Activated B cell treated with CpG ODN at 0.5 μM for 24 hours (primary cell): ENCODE data around the gene NCOA1. TPM values are rescaled to one million over a fixed set of nuclear protein-coding genes. Genes with fewer than 3 reads are reported as not detected.
"Not testable (repeated sequence)": the region's sequence is repeated elsewhere in the genome, so short reads cannot be mapped to it uniquely, and the experiment has no call there.

Source experiments
- ATAC-seq: fragments of 200-7000 bp; cut with Tn5 transposase; one replicate; pipeline ENCODE4 v1.10.0; 2021; ENCODE audit warnings: low read depth, mild to moderate bottlenecking, moderate library complexity
- CTCF ChIA-PET: fragments of 350-600 bp; sonication (Branson Sonifier 250); formaldehyde crosslinking; loops from one replicate; lab custom pipeline; 2021; ENCODE audit warnings: antibody characterized with exemption; lab: Charles Lee
- POLR2A ChIA-PET: fragments of 350-600 bp; sonication (Branson Sonifier 250); formaldehyde crosslinking; loops from one replicate; lab custom pipeline; 2021; ENCODE audit warnings: antibody characterized with exemption; lab: Charles Lee
- DNase-seq: peaks from one replicate; pipeline ENCODE4 v3.0.0; 2022
- H3K27ac Mint-ChIP-seq: one replicate; pipeline ENCODE4 v1.8.0; 2020; ENCODE audit warnings: mixed read lengths
- H3K27me3 Mint-ChIP-seq: one replicate; pipeline ENCODE4 v1.8.0; 2021; ENCODE audit warnings: mixed read lengths
- H3K36me3 Mint-ChIP-seq: one replicate; pipeline ENCODE4 v1.8.0; 2021; ENCODE audit warnings: low read depth, mixed read lengths
- H3K4me1 Mint-ChIP-seq: one replicate; pipeline ENCODE4 v1.8.0; 2021; ENCODE audit warnings: mixed read lengths
- H3K4me3 Mint-ChIP-seq: one replicate; pipeline ENCODE4 v1.8.0; 2020; ENCODE audit warnings: mild to moderate bottlenecking, mixed read lengths
- H3K9me3 Mint-ChIP-seq: one replicate; pipeline ENCODE4 v1.8.0; 2020; ENCODE audit warnings: mixed read lengths
- intact Hi-C: fragments of 100-400 bp; cut with micrococcal nuclease; formaldehyde crosslinking; loops from one replicate; pipeline ENCODE4 v1.15.1; 2024
- total RNA-seq: library from RNA; stranded (reverse); gene quantifications from 2 replicates; pipeline ENCODE4 v1.2.3, GENCODE V29; 2022
- TF ChIP-seq, protein P1 (sequence below): fragments of 200-600 bp; IDR thresholded peaks from one replicate; pipeline ENCODE4 v1.8.0; 2022; ENCODE audit warnings: antibody characterized with exemption, mild to moderate bottlenecking

NCOA1 gene
- total RNA-seq, 1 donor from 2014 or later = 49.5 TPM

DNA sequence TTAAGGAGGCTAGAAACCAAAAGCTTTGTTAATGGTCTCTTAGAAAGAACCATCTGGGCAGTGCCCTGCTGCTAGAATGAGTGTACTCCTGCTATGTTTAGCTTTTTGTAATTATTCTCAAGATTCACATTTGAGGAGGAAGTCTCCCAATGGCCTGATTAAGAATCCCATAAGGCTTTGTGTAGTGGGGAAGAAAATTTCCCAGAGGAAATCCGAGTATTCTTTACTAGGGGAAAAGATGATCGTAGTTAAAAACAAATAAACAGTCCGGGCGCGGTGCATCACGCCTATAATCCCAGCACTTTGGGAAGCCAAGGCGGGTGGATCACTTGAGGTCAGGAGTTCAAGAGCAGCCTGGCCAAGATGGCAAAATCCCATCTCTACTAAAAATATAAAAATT is 184.3 kb downstream of the NCOA1 start:
- no peaks in the 10 kb centered on the region for H3K4me1 Mint-ChIP-seq
- peaks cover 10% of the 10 kb centered on the region for H3K9me3 Mint-ChIP-seq
- CTCF ChIA-PET = no interaction called here
- POLR2A ChIA-PET = no interaction called here
- no peak for ATAC-seq
- TF ChIP-seq, protein P1, sequence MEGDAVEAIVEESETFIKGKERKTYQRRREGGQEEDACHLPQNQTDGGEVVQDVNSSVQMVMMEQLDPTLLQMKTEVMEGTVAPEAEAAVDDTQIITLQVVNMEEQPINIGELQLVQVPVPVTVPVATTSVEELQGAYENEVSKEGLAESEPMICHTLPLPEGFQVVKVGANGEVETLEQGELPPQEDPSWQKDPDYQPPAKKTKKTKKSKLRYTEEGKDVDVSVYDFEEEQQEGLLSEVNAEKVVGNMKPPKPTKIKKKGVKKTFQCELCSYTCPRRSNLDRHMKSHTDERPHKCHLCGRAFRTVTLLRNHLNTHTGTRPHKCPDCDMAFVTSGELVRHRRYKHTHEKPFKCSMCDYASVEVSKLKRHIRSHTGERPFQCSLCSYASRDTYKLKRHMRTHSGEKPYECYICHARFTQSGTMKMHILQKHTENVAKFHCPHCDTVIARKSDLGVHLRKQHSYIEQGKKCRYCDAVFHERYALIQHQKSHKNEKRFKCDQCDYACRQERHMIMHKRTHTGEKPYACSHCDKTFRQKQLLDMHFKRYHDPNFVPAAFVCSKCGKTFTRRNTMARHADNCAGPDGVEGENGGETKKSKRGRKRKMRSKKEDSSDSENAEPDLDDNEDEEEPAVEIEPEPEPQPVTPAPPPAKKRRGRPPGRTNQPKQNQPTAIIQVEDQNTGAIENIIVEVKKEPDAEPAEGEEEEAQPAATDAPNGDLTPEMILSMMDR = no peak
- H3K4me3 Mint-ChIP-seq = no peak overlapping the region
- DNase-seq = no peak
- H3K27me3 Mint-ChIP-seq = no peaks in the 10 kb centered on the region
- no peak overlapping the region for H3K27ac Mint-ChIP-seq
- intact Hi-C loops = no loop called here
- peaks cover 45% of the 10 kb centered on the region for H3K36me3 Mint-ChIP-seq

DNA sequence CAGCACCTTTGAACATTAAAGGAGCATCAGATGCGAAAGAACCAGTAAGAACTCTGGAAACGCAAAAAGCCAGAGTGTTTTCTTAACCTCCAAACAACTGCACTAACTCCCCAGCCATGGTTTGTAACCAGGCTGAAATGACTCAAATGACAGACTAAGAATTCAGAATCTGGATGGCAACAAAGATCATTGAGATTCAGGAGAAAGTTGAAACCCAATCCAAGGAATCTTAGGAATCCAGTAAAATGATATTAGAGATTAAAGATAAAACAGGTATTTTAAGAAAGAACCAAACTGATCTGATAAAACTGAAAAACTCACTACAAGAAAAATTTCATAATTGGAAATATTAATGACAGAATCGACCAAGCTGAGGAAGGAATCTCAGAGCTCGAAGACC is 185.4 kb downstream of the NCOA1 start:
- ChIA-PET POLR2A (no interaction called here), CTCF (no interaction called here)
- H3K36me3 Mint-ChIP-seq = peaks cover 45% of the 10 kb centered on the region
- ATAC-seq (no peak), DNase-seq (no peak)
- no peaks in the 10 kb centered on the region for H3K4me1 Mint-ChIP-seq
- peaks cover 10% of the 10 kb centered on the region for H3K9me3 Mint-ChIP-seq
- H3K4me3 Mint-ChIP-seq = no peak overlapping the region
- H3K27ac Mint-ChIP-seq = no peak overlapping the region
- TF ChIP-seq, protein P1 = no peak
- H3K27me3 Mint-ChIP-seq = no peaks in the 10 kb centered on the region
- intact Hi-C loops = no loop called here

DNA sequence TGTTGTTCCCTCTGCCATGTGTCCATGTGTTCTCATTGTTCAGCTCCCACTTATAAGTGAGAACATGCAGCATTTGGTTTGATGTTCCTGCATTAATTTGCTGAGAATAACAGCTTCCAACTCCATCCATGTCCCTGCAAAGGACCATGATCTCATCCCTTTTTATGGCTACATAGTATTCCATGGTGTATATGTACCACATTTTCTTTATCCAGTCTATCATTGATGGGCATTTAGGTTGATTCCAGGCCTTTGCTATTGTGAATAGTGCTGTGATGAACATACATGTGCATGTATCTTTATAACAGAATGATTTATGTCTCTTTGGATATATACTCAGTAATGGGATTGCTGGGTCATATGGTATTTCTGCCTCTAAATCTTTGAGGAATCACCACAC is 187.0 kb downstream of the NCOA1 start:
- POLR2A ChIA-PET, CTCF ChIA-PET: not testable (repeated sequence)
- H3K9me3 Mint-ChIP-seq = peaks cover 10% of the 10 kb centered on the region

DNA sequence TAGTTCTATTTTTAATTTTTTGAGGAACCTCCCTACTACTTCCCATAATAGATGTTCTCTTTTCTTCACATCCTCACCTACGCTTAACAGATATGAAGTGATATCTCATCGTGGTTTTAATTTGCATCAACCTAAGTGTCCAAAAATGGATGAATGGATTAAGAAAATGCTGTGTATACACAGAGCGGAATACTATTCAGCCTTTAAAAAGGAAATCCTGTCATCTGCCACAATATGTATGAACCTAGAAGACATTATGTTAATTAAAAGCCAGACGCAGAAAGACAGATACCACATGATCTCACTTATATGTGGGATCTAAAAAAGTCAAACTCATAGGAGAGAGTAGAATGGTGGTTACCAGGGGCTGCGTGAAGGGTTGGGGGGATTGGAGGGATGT is 189.1 kb downstream of the NCOA1 start:
- CTCF ChIA-PET = no interaction called here
- Mint-ChIP-seq H3K9me3 (peaks cover 10% of the 10 kb centered on the region), H3K4me1 (no peaks in the 10 kb centered on the region), H3K27me3 (no peaks in the 10 kb centered on the region), H3K36me3 (peaks cover 50% of the 10 kb centered on the region), H3K27ac (no peak overlapping the region), H3K4me3 (no peak overlapping the region)
- no peak for DNase-seq
- POLR2A ChIA-PET = no interaction called here
- TF ChIP-seq, protein P1 = no peak
- ATAC-seq = no peak
- intact Hi-C loops = no loop called here

More for the DNA sequence above, 187.0 kb downstream of the NCOA1 start:
- H3K27ac Mint-ChIP-seq, H3K4me3 Mint-ChIP-seq, DNase-seq, H3K4me1 Mint-ChIP-seq, H3K27me3 Mint-ChIP-seq, intact Hi-C loops, ATAC-seq: not testable (repeated sequence)
- H3K36me3 Mint-ChIP-seq = peaks cover 51% of the 10 kb centered on the region

DNA sequence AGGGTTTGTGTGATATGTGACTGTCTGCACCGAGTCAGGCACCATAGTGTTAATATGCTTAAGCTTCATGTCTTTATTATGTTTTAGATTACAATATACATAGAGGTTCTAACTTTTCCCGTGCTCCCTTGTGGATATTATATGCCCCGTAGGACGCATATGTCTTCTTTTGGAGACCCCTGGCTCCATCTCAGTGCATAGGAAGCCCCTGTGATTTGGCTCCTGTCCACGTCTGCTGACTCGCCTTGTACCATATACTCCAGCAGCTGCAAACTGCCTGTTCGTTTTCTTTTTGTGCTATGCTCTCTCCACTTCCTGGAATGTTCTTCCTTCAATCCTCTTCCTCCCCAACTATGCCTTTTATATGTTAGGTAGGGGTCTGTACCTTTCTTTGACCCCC is 191.2 kb downstream of the NCOA1 start:
- no peak overlapping the region for H3K27ac Mint-ChIP-seq
- POLR2A ChIA-PET = no interaction called here
- intact Hi-C loops = no loop called here
- no peak overlapping the region for H3K4me3 Mint-ChIP-seq
- H3K4me1 Mint-ChIP-seq = no peaks in the 10 kb centered on the region
- CTCF ChIA-PET = no interaction called here
- TF ChIP-seq, protein P1 = no peak
- DNase-seq (no peak), ATAC-seq (no peak)
- no peaks in the 10 kb centered on the region for H3K27me3 Mint-ChIP-seq
- peaks cover 56% of the 10 kb centered on the region for H3K36me3 Mint-ChIP-seq
- peaks cover 13% of the 10 kb centered on the region for H3K9me3 Mint-ChIP-seq

DNA sequence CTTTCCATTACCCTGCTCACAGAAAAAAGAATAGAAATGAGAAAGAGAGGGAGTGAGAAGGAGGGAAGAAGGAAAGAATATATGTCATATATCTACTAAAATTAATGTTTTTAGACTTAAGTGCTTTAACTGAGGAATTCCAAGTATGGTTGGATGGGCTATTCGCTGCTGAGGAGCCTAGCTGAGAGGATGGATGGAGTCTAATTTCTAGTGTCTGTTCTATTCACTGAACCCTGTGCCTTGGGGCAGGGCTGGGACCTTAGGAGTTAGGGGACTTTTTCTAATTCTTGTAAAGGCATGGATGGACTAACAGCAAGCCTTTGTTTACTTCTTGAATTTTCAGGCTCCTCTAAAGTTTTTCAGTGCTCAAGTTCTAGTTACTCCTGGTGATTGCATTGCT is 192.4 kb downstream of the NCOA1 start:
- TF ChIP-seq, protein P1 = no peak
- Mint-ChIP-seq H3K36me3 (peaks cover 59% of the 10 kb centered on the region), H3K9me3 (peaks cover 9% of the 10 kb centered on the region), H3K4me3 (no peak overlapping the region), H3K27ac (no peak overlapping the region), H3K4me1 (no peaks in the 10 kb centered on the region), H3K27me3 (no peaks in the 10 kb centered on the region)
- ChIA-PET CTCF (interaction anchor here (1.0 kb wide), 1 partner anchor 274 kb away, joined by 3 read pairs; no protein-coding TSS in a partner anchor), POLR2A (interaction anchor here (1.4 kb wide), 1 partner anchor 109 kb away, joined by 3 read pairs; no protein-coding TSS in a partner anchor)
- intact Hi-C loops = no loop called here
- no peak for DNase-seq
- no peak for ATAC-seq
